ENCODE data around the gene NEUROD2. TPM values are rescaled to one million over a fixed set of nuclear protein-coding genes. Genes with fewer than 3 reads are reported as not detected.
A peak's percentile ranks its signal among the peaks of the same experiment; 100 is the strongest.

Gene NEUROD2
- total RNA-seq, 1 experiment from 2014 or later: not detected

DNA sequence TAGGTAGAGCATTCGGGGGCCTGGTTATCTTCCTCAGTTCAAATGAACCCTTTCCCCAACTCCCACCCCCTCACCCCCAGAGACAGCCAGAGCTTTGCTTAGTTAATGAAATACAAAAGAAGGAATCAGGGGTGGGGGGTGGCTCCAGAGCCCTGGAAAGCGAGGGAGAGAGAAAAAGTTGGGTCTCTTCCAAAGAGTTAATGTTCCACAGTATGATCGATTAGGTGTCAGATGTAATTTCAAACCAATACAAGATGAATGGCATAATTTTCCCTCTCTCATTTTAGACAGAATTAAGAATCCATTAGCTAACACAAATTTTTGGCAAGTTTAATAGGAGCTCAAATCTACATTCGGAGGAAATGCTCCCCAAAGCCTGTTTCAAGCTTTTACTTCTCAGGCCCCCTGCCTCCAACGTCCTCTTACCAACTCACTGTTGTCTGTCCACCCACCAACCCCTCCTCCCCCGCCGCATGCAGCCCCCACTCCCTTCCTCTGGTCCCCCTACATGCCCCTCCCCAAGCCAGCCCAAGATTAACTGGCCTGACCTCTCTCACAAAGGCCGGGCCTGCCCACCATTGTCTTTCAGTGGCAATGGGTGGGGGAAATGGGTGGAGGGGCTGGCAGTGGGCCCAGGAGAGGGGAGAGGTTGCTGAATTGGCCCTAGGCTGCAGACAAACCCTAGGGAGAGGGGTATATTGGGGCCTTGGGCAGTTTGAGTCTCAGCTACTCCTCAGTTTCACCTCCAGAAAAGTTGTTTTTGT is 28.2 kb downstream of the NEUROD2 start:
- Histone ChIP-seq H3K27ac (ENCODE audit: low read length) (no peak overlapping the region), H3K9ac (ENCODE audit: low read length) (no peak overlapping the region), H3K9me2 (replicated peaks; ENCODE audit: low read length) (no peaks in the 10 kb centered on the region), H3K27me3 (ENCODE audit: low read length) (no peaks in the 10 kb centered on the region), H3K79me2 (ENCODE audit: low read length) (no peaks in the 10 kb centered on the region), H3K9me3 (ENCODE audit: low read length) (no peaks in the 10 kb centered on the region), H3K36me3 (ENCODE audit: low read depth, low read length) (no peaks in the 10 kb centered on the region), H3F3A (ENCODE audit: low read length, unreplicated experiment) (no peaks in the 10 kb centered on the region), H3K4me3 (ENCODE audit: low read length) (no peak overlapping the region), H3K4me1 (ENCODE audit: insufficient read depth, low read length) (no peaks in the 10 kb centered on the region), H4K20me1 (ENCODE audit: low read length) (no peaks in the 10 kb centered on the region), H3K4me2 (ENCODE audit: low read length) (no peak overlapping the region), H2AFZ (ENCODE audit: low read length) (no peak overlapping the region)
- TF ChIP-seq, protein P1, sequence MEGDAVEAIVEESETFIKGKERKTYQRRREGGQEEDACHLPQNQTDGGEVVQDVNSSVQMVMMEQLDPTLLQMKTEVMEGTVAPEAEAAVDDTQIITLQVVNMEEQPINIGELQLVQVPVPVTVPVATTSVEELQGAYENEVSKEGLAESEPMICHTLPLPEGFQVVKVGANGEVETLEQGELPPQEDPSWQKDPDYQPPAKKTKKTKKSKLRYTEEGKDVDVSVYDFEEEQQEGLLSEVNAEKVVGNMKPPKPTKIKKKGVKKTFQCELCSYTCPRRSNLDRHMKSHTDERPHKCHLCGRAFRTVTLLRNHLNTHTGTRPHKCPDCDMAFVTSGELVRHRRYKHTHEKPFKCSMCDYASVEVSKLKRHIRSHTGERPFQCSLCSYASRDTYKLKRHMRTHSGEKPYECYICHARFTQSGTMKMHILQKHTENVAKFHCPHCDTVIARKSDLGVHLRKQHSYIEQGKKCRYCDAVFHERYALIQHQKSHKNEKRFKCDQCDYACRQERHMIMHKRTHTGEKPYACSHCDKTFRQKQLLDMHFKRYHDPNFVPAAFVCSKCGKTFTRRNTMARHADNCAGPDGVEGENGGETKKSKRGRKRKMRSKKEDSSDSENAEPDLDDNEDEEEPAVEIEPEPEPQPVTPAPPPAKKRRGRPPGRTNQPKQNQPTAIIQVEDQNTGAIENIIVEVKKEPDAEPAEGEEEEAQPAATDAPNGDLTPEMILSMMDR (conservative IDR thresholded peaks at IDR 0.05; ENCODE audit: low read depth, low read length): no peak
- no peak for TF ChIP-seq EZH2phosphoT487 (IDR thresholded peaks at IDR 0.05; ENCODE audit: borderline replicate concordance, low read length)
- no peak for TF ChIP-seq EZH2 (IDR thresholded peaks at IDR 0.05; ENCODE audit: low read length, unreplicated experiment)
- CTCF ChIA-PET: no interaction called here
- POLR2A ChIA-PET (ENCODE audit: unreplicated experiment): no interaction called here
- no TSS peak for BruUV-seq (replicated peaks)
- no peak for DNase-seq
- ATAC-seq: no peak
- intact Hi-C loops (cut with micrococcal nuclease): no loop called here

DNA sequence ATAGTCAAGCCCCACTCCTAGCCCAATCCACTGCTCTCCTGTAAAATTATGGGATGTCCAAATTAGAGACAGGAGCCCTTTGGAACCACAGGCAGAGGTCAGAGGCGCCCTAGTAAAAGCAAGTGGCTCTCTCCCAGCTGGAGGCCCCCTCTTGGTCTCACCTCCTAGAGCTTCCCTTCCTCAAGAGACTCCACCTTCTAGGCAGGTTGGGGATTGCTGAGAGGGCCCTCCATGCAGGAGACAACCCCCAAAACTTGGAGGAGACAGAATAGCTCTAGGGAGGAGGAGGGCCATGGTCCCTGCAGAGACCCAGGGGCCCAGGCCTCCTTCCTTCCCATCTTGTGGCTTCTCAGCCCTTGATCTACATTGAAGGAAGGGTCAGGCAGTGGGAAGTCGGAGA is 29.4 kb downstream of the NEUROD2 start:
- Histone ChIP-seq H3K9me3 (ENCODE audit: low read length) (no peaks in the 10 kb centered on the region), H3K79me2 (ENCODE audit: low read length) (no peaks in the 10 kb centered on the region), H3K4me3 (ENCODE audit: low read length) (no peak overlapping the region), H3K27me3 (ENCODE audit: low read length) (no peaks in the 10 kb centered on the region), H2AFZ (ENCODE audit: low read length) (no peak overlapping the region), H3K4me1 (ENCODE audit: insufficient read depth, low read length) (peaks cover 4% of the 10 kb centered on the region; the same call in 1 of the 2 replicates), H4K20me1 (ENCODE audit: low read length) (no peaks in the 10 kb centered on the region), H3K9ac (ENCODE audit: low read length) (no peak overlapping the region), H3F3A (ENCODE audit: low read length, unreplicated experiment) (no peaks in the 10 kb centered on the region), H3K36me3 (ENCODE audit: low read depth, low read length) (no peaks in the 10 kb centered on the region), H3K27ac (ENCODE audit: low read length) (no peak overlapping the region), H3K9me2 (replicated peaks; ENCODE audit: low read length) (no peaks in the 10 kb centered on the region), H3K4me2 (ENCODE audit: low read length) (no peak overlapping the region)
- ATAC-seq (no peak), DNase-seq (no peak)
- no TSS peak for BruUV-seq (replicated peaks)
- intact Hi-C loops (cut with micrococcal nuclease): no loop called here
- CTCF ChIA-PET: no interaction called here
- TF ChIP-seq EZH2phosphoT487 (IDR thresholded peaks at IDR 0.05; ENCODE audit: borderline replicate concordance, low read length) (no peak), EZH2 (IDR thresholded peaks at IDR 0.05; ENCODE audit: low read length, unreplicated experiment) (no peak)
- TF ChIP-seq, protein P1 (conservative IDR thresholded peaks at IDR 0.05; ENCODE audit: low read depth, low read length): no peak
- POLR2A ChIA-PET (ENCODE audit: unreplicated experiment): no interaction called here

DNA sequence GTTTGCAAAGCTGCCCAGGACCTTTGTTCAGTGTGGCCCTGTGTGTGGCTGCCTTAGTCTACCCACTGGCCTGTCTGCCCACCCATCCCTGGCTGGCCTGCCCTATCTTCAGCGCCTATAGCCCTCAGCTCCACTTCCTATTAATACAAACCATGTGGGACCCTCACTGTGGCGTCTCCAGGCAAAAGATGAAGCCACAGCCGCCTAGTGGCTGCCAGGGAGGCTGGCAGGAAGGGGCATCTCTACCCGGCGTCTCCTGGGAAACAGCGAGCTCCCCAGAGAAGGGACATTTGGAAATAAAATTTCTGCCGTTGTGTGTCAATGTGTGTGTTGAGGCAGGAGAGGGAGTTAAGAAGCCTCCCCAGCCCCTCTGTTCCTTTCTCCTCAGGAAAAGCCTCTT is 31.5 kb downstream of the NEUROD2 start:
- ChIA-PET POLR2A (ENCODE audit: unreplicated experiment) (no interaction called here), CTCF (interaction anchor here (0.7 to 1.3 kb wide), 2 partner anchors 23 to 29 kb away, joined by 3 read pairs; no protein-coding TSS in a partner anchor)
- Histone ChIP-seq H3K9me3 (ENCODE audit: low read length) (no peaks in the 10 kb centered on the region), H3K4me1 (ENCODE audit: insufficient read depth, low read length) (peaks cover 4% of the 10 kb centered on the region; the same call in 1 of the 2 replicates), H2AFZ (ENCODE audit: low read length) (no peak overlapping the region), H4K20me1 (ENCODE audit: low read length) (no peaks in the 10 kb centered on the region), H3K4me3 (ENCODE audit: low read length) (no peak overlapping the region), H3K36me3 (ENCODE audit: low read depth, low read length) (no peaks in the 10 kb centered on the region), H3K79me2 (ENCODE audit: low read length) (no peaks in the 10 kb centered on the region), H3K27me3 (ENCODE audit: low read length) (no peaks in the 10 kb centered on the region), H3K9me2 (replicated peaks; ENCODE audit: low read length) (no peaks in the 10 kb centered on the region), H3K27ac (ENCODE audit: low read length) (no peak overlapping the region), H3K9ac (ENCODE audit: low read length) (no peak overlapping the region), H3F3A (ENCODE audit: low read length, unreplicated experiment) (no peaks in the 10 kb centered on the region), H3K4me2 (ENCODE audit: low read length) (no peak overlapping the region)
- no TSS peak for BruUV-seq (replicated peaks)
- intact Hi-C loops (cut with micrococcal nuclease): no loop called here
- TF ChIP-seq, protein P1 (conservative IDR thresholded peaks at IDR 0.05; ENCODE audit: low read depth, low read length): peak; percentile 51
- TF ChIP-seq EZH2phosphoT487 (IDR thresholded peaks at IDR 0.05; ENCODE audit: borderline replicate concordance, low read length): no peak
- ATAC-seq (no peak), DNase-seq (no peak)

Data from PC-3 (cell line).